A673 (cell line): ENCODE measurements around the gene NGEF.

Experiments
- EZH2 ChIP-seq: fragments of 200-600 bp; sonication (generic); IDR thresholded peaks from 2 replicates; pipeline ENCODE4 v1.6.1; 2017; ENCODE audit warnings: borderline replicate concordance, low read depth, mild to moderate bottlenecking, mixed read lengths, antibody characterized with exemption, low read length; ENCODE audit not compliant: poor library complexity, severe bottlenecking
- TF ChIP-seq, protein P1 (sequence below): fragments of 300-800, 200-600 bp; sonication (generic); conservative IDR thresholded peaks from 2 replicates; pipeline ENCODE4 v1.5.1; 2017; ENCODE audit warnings: low read depth, mild to moderate bottlenecking, antibody characterized with exemption, low read length, moderate library complexity, mixed read lengths

DNA sequence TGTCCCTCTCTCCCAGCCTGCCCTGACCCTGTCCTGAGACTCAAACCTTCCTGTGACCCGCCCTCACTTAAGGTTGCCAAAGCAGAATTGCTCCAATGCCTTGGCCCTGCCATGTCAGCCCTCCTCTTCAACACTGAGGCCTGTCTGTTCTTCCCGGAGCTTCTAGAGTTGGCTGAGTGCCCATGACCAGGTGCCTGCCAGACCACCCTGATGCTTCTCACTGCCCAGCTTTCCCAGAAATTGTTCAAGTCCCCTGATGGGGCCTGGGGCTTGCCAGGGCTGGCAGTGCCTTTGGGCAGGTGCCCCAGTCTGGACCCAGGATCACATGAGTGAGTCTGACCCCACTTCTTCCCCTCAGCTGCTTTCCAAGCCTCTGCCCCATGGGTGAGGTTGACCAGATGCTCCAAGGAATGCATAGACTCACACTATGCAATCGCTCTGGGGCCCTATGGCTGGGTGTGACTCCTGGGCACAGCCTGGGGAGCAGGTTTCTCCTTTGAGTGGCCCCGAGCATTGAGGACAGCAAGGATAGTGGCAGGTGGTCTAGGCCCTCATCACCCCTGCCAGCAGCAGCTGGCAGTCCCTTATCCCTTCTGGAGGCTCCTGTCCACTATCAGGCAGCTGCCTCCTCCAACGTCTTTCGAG lies 44.0 kb upstream of the NGEF start:
- TF ChIP-seq, protein P1, sequence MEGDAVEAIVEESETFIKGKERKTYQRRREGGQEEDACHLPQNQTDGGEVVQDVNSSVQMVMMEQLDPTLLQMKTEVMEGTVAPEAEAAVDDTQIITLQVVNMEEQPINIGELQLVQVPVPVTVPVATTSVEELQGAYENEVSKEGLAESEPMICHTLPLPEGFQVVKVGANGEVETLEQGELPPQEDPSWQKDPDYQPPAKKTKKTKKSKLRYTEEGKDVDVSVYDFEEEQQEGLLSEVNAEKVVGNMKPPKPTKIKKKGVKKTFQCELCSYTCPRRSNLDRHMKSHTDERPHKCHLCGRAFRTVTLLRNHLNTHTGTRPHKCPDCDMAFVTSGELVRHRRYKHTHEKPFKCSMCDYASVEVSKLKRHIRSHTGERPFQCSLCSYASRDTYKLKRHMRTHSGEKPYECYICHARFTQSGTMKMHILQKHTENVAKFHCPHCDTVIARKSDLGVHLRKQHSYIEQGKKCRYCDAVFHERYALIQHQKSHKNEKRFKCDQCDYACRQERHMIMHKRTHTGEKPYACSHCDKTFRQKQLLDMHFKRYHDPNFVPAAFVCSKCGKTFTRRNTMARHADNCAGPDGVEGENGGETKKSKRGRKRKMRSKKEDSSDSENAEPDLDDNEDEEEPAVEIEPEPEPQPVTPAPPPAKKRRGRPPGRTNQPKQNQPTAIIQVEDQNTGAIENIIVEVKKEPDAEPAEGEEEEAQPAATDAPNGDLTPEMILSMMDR, result no peak
- no peak for TF ChIP-seq EZH2
